ENCODE data around the gene RMI2.

Gene RMI2

DNA sequence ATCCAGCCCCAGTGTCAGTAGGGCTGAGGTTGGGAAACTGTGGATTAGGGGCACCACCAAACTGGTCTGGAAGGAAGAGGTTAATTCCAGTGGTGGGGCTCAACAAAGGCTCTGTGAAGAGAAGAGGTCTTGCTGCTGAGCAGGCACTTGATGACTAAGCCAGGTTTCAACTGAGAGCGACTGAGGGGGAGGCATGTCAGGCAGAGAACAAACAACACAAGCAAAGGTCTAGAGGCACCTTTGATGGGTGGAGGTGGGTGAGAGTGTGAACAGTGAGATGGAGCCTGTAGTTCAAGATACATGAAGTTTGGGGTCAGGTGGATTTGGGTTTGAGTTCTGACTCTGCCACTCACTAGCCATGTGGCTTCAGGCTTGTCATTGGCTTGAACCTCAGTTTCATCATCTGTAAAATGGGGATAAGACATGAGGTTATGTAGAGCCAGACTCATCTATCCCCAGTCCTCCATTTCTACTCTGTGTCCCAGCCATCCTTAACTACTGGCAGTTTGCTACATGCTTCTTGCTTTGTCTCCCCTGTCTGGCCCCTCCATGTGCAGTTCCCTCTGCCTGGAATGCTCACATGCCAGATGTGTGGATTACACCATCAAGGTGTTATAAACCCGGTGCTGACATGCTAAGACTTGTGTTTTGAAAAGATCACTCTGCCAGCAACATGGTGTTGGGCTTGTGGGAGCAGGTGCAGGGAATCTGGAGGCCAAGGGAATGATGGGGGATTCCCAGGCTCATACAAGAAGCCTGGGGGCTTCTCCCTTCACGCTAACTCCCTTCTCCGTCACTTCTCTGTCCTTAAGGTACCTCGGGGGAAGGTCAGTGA is 3.0 kb upstream of the RMI2 start:
- ChIA-PET POLR2A (no interaction called here), CTCF (no interaction called here)
- DNase-seq (ENCODE audit: extremely low spot score), result no peak
- no peak for TF ChIP-seq ZNF384 (IDR thresholded peaks at IDR 0.05)

DNA sequence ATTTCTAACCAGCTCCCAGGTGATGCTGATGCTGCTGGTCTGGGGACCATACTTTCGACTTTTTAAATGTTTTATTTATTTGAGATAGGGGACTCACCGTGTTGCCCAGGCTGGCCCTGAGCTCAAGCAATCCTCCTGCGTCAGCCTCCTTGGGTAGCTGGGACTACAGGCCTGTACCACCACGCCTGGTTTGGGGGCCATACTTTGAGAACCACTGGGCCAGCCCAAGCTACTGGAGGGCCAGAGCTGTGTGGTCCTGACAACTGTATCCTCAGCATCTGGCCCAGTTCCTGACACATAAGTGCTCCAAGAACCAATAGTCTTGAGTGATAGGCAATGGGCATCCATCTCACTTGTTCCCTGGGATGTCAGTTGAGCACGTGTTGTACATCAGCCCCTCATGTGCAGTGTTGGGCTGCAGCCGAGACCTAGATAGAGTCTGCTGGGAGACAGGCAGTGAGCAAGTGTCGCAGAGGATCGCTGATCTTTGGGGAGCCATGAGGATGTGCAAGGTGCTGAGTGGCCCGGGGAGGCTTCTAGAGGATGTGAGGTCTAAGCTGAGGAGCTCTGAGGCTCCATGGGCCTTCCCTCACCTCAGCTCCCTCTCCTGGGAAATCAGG is 1.6 kb downstream of the RMI2 start:
- ChIA-PET CTCF (interaction anchor here (0.9 to 1.3 kb wide), 2 partner anchors 9 to 26 kb away, joined by 4 read pairs; no protein-coding TSS in a partner anchor), POLR2A (interaction anchor here (1.3 kb wide), 1 partner anchor 91 kb away, joined by 6 read pairs; the partner anchor contains the start of gene SOCS1)
- DNase-seq (ENCODE audit: extremely low spot score), result no peak
- TF ChIP-seq ELF4 (IDR thresholded peaks at IDR 0.05), result no peak
- TF ChIP-seq SUZ12 (IDR thresholded peaks at IDR 0.05), result no peak
- no peak for TF ChIP-seq NFRKB (IDR thresholded peaks at IDR 0.05)
- no peak for TF ChIP-seq L3MBTL2 (conservative IDR thresholded peaks at IDR 0.05)
- TF ChIP-seq LEF1 (IDR thresholded peaks at IDR 0.05; ENCODE audit: borderline replicate concordance), result no peak
- no peak for TF ChIP-seq PKNOX1 (IDR thresholded peaks at IDR 0.05)
- TF ChIP-seq SP1 (IDR thresholded peaks at IDR 0.05), result no peak
- TF ChIP-seq CTBP1 (IDR thresholded peaks at IDR 0.05; ENCODE audit: borderline replicate concordance), result no peak
- no peak for TF ChIP-seq TARDBP (IDR thresholded peaks at IDR 0.05)
- TF ChIP-seq ARNT (IDR thresholded peaks at IDR 0.05), result no peak
- no peak for TF ChIP-seq ZNF384 (IDR thresholded peaks at IDR 0.05)
- no peak for TF ChIP-seq BHLHE40 (IDR thresholded peaks at IDR 0.05; ENCODE audit: borderline replicate concordance)
- no peak for TF ChIP-seq FOXA1 (IDR thresholded peaks at IDR 0.05)
- TF ChIP-seq HDGF (IDR thresholded peaks at IDR 0.05; ENCODE audit: borderline replicate concordance), result no peak
- no peak for TF ChIP-seq FOXM1 (IDR thresholded peaks at IDR 0.05; ENCODE audit: borderline replicate concordance)
- no peak for TF ChIP-seq FOXK2 (IDR thresholded peaks at IDR 0.05)

- CTCF ChIA-PET, result interaction anchor here (1.3 kb wide), 1 partner anchor 8 kb away, joined by 4 read pairs; no protein-coding TSS in a partner anchor
- no peak for DNase-seq (ENCODE audit: extremely low spot score)
- POLR2A ChIA-PET, result interaction anchor here (1.3 kb wide), 1 partner anchor 92 kb away, joined by 6 read pairs; the partner anchor contains the start of gene SOCS1
- no peak for TF ChIP-seq FOXK2 (IDR thresholded peaks at IDR 0.05)
These were observed 2.6 kb downstream of the RMI2 start for GRCh38 chr16:11347831-11348230.

DNA sequence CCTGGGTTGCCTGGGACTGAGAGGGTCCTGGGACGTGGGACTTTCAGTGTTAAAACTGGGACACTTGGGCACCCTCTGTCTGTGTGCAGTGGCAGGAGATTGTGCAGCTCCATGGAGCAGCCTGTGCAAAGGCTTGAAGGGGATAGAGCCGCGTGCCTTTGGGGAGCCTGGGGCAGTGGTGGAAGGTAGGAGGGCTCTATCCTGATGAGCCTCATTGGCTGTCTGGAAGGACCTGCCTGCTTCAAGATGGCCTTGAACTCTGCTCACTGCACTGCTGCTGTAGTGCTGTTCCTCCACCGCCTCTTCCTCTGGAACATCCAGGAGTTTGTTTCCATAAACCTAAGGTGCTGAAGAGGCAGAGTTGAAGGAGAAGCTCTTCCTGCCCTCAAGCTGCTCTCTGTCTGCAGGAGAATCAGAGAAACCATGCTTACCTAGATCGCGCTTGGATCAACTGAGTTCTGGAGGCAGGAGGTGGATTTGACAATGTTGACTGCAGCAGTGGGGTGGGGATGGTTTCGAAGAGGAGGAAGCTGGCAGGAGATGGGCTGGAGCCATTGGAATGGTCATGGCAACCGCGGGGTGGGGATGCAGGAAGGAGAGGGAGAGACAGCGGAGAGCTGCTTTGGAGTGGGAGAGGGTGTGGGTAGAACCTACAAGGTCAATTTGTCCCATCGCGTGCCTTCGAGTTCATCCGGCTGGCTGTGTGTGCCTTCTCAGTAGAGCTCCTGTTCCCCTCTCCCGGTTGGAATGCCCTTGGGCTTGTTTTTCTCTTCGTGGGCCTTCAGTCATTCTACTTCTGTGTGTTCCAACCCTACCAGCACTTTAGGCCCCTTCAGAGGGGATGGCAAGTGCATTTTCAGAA is 3.7 kb downstream of the RMI2 start:
- ChIA-PET POLR2A (interaction anchor here (0.9 to 1.1 kb wide), 2 partner anchors 9 to 92 kb away, joined by 3 to 4 read pairs; no protein-coding TSS in a partner anchor), CTCF (no interaction called here)
- DNase-seq (ENCODE audit: extremely low spot score), result no peak
- TF ChIP-seq ZNF384 (IDR thresholded peaks at IDR 0.05) (no peak), TARDBP (IDR thresholded peaks at IDR 0.05) (no peak), NFRKB (IDR thresholded peaks at IDR 0.05) (no peak), HDGF (IDR thresholded peaks at IDR 0.05; ENCODE audit: borderline replicate concordance) (no peak), FOXA1 (IDR thresholded peaks at IDR 0.05) (no peak), ELF4 (IDR thresholded peaks at IDR 0.05) (no peak), CTBP1 (IDR thresholded peaks at IDR 0.05; ENCODE audit: borderline replicate concordance) (no peak), L3MBTL2 (conservative IDR thresholded peaks at IDR 0.05) (no peak), PKNOX1 (IDR thresholded peaks at IDR 0.05) (no peak), ARNT (IDR thresholded peaks at IDR 0.05) (no peak), FOXM1 (IDR thresholded peaks at IDR 0.05; ENCODE audit: borderline replicate concordance) (no peak), LEF1 (IDR thresholded peaks at IDR 0.05; ENCODE audit: borderline replicate concordance) (no peak), FOXK2 (IDR thresholded peaks at IDR 0.05) (no peak), BHLHE40 (IDR thresholded peaks at IDR 0.05; ENCODE audit: borderline replicate concordance) (no peak), SUZ12 (IDR thresholded peaks at IDR 0.05) (no peak)

DNA sequence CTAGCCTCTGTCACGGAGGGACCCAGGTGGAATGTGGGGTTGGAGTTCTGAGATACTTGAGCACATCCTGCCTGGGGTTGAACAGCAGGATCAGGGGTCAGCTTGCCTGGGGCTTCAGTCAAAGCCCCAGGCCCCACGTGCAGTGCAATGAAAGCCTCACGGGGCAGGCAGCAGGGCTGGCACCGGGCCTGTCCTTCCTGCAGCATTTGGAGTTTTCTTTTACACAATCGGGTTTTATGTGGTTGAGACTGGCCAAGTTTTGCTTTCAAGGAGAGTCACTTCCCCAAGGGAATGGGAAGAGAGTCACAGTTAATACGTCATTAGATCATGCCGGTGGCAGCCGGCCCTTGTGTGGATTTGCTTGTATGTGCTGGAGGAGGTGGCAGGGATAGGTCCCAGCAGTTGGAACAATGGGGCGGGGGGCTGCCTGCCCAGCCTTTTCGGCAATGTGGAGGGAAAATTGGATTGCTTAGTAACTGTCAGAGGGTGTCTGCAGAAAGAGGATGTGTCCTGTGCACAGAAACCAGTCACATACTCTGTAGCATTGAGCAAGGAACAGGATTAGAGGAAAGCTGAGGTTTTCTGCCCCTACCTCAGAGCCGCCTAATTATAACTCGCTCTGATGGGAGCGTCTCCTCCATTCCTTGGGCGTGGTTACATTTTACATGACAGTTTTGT is 4.5 kb downstream of the RMI2 start:
- CTCF ChIA-PET, result no interaction called here
- POLR2A ChIA-PET, result interaction anchor here (0.9 to 1.5 kb wide), 3 partner anchors 10 to 94 kb away, joined by 3 to 4 read pairs (median 3); partner anchors contain the start of gene SOCS1
- DNase-seq (ENCODE audit: extremely low spot score), result no peak
- no peak for TF ChIP-seq LEF1 (IDR thresholded peaks at IDR 0.05; ENCODE audit: borderline replicate concordance)
- no peak for TF ChIP-seq CTBP1 (IDR thresholded peaks at IDR 0.05; ENCODE audit: borderline replicate concordance)
- no peak for TF ChIP-seq ZNF384 (IDR thresholded peaks at IDR 0.05)
- no peak for TF ChIP-seq FOXK2 (IDR thresholded peaks at IDR 0.05)
- no peak for TF ChIP-seq SUZ12 (IDR thresholded peaks at IDR 0.05)
- no peak for TF ChIP-seq ELF4 (IDR thresholded peaks at IDR 0.05)
- no peak for TF ChIP-seq BHLHE40 (IDR thresholded peaks at IDR 0.05; ENCODE audit: borderline replicate concordance)

GRCh38 chr16:11350519-11350918 is 5.3 kb downstream of the RMI2 start:
- DNase-seq (ENCODE audit: extremely low spot score), result no peak
- CTCF ChIA-PET, result no interaction called here
- no peak for TF ChIP-seq FOXM1 (IDR thresholded peaks at IDR 0.05; ENCODE audit: borderline replicate concordance)
- TF ChIP-seq SUZ12 (IDR thresholded peaks at IDR 0.05), result no peak
- TF ChIP-seq ELF4 (IDR thresholded peaks at IDR 0.05), result no peak
- TF ChIP-seq LEF1 (IDR thresholded peaks at IDR 0.05; ENCODE audit: borderline replicate concordance), result no peak
- no peak for TF ChIP-seq ZNF384 (IDR thresholded peaks at IDR 0.05)
- TF ChIP-seq L3MBTL2 (conservative IDR thresholded peaks at IDR 0.05), result no peak
- TF ChIP-seq ARNT (IDR thresholded peaks at IDR 0.05), result no peak
- TF ChIP-seq BHLHE40 (IDR thresholded peaks at IDR 0.05; ENCODE audit: borderline replicate concordance), result no peak
- no peak for TF ChIP-seq FOXA1 (IDR thresholded peaks at IDR 0.05)
- TF ChIP-seq NFRKB (IDR thresholded peaks at IDR 0.05), result no peak
- POLR2A ChIA-PET, result interaction anchor here (1.5 kb wide), 1 partner anchor 95 kb away, joined by 3 read pairs; the partner anchor contains the start of gene SOCS1

All from HEK293T (cell line).